ENCODE data around the gene PHTF1.

Gene PHTF1

GRCh38 chr1:113786069-113786468 is 26.8 kb upstream of the PHTF1 start:
- H3K4me1 Mint-ChIP-seq (ENCODE audit: low read depth) = peaks cover 43% of the 10 kb centered on the region
- H3K4me3 Mint-ChIP-seq = no peak overlapping the region
- H3K36me3 Mint-ChIP-seq (ENCODE audit: low read depth) = peaks cover 34% of the 10 kb centered on the region
- H3K27ac Mint-ChIP-seq = no peak overlapping the region
- no peaks in the 10 kb centered on the region for H3K27me3 Mint-ChIP-seq (ENCODE audit: low read depth)
- no peaks in the 10 kb centered on the region for H3K9me3 Mint-ChIP-seq

- Mint-ChIP-seq H3K36me3 (ENCODE audit: low read depth) (peaks cover 18% of the 10 kb centered on the region), H3K4me3 (peak overlapping the region; percentile 59), H3K9me3 (no peaks in the 10 kb centered on the region), H3K27me3 (ENCODE audit: low read depth) (no peaks in the 10 kb centered on the region), H3K27ac (peak overlapping the region; percentile 93), H3K4me1 (ENCODE audit: low read depth) (peaks cover 40% of the 10 kb centered on the region)
Measured at GRCh38 chr1:113784104-113784779, 25.0 kb upstream of the PHTF1 start.

- H3K4me1 Mint-ChIP-seq (ENCODE audit: low read depth) = peaks cover 43% of the 10 kb centered on the region
- peak overlapping the region; percentile 93 for H3K27ac Mint-ChIP-seq
- peaks cover 20% of the 10 kb centered on the region for H3K36me3 Mint-ChIP-seq (ENCODE audit: low read depth)
- peaks cover 4% of the 10 kb centered on the region for H3K9me3 Mint-ChIP-seq
- no peaks in the 10 kb centered on the region for H3K27me3 Mint-ChIP-seq (ENCODE audit: low read depth)
- H3K4me3 Mint-ChIP-seq = peak overlapping the region; percentile 59
Measured at GRCh38 chr1:113783254-113784103, 24.2 kb upstream of the PHTF1 start.

GRCh38 chr1:113782406-113782805 is 23.1 kb upstream of the PHTF1 start:
- Mint-ChIP-seq H3K4me3 (no peak overlapping the region), H3K27me3 (ENCODE audit: low read depth) (no peaks in the 10 kb centered on the region), H3K36me3 (ENCODE audit: low read depth) (peaks cover 17% of the 10 kb centered on the region), H3K4me1 (ENCODE audit: low read depth) (peaks cover 35% of the 10 kb centered on the region), H3K9me3 (peaks cover 5% of the 10 kb centered on the region), H3K27ac (no peak overlapping the region)

GRCh38 chr1:113780374-113781146 is 21.3 kb upstream of the PHTF1 start:
- Mint-ChIP-seq H3K4me1 (ENCODE audit: low read depth) (peaks cover 25% of the 10 kb centered on the region), H3K9me3 (peaks cover 5% of the 10 kb centered on the region), H3K27me3 (ENCODE audit: low read depth) (no peaks in the 10 kb centered on the region), H3K36me3 (ENCODE audit: low read depth) (peaks cover 14% of the 10 kb centered on the region), H3K4me3 (no peak overlapping the region), H3K27ac (no peak overlapping the region)

GRCh38 chr1:113779542-113779941 is 20.3 kb upstream of the PHTF1 start:
- H3K4me3 Mint-ChIP-seq = no peak overlapping the region
- peaks cover 16% of the 10 kb centered on the region for H3K36me3 Mint-ChIP-seq (ENCODE audit: low read depth)
- no peaks in the 10 kb centered on the region for H3K27me3 Mint-ChIP-seq (ENCODE audit: low read depth)
- H3K4me1 Mint-ChIP-seq (ENCODE audit: low read depth) = peaks cover 23% of the 10 kb centered on the region
- H3K27ac Mint-ChIP-seq = no peak overlapping the region
- peaks cover 5% of the 10 kb centered on the region for H3K9me3 Mint-ChIP-seq

- Mint-ChIP-seq H3K4me3 (no peak overlapping the region), H3K27ac (no peak overlapping the region), H3K9me3 (peaks cover 5% of the 10 kb centered on the region), H3K27me3 (ENCODE audit: low read depth) (no peaks in the 10 kb centered on the region), H3K36me3 (ENCODE audit: low read depth) (peaks cover 19% of the 10 kb centered on the region), H3K4me1 (ENCODE audit: low read depth) (peaks cover 6% of the 10 kb centered on the region)
Measured at GRCh38 chr1:113777561-113777960, 18.3 kb upstream of the PHTF1 start.

- Mint-ChIP-seq H3K4me1 (ENCODE audit: low read depth) (peaks cover 23% of the 10 kb centered on the region), H3K27ac (no peak overlapping the region), H3K27me3 (ENCODE audit: low read depth) (no peaks in the 10 kb centered on the region), H3K36me3 (ENCODE audit: low read depth) (peaks cover 34% of the 10 kb centered on the region), H3K4me3 (no peak overlapping the region), H3K9me3 (no peaks in the 10 kb centered on the region)
Measured at GRCh38 chr1:113770031-113770430, 10.7 kb upstream of the PHTF1 start.

GRCh38 chr1:113769601-113769970 is 10.3 kb upstream of the PHTF1 start:
- Mint-ChIP-seq H3K4me1 (ENCODE audit: low read depth) (peaks cover 23% of the 10 kb centered on the region), H3K9me3 (no peaks in the 10 kb centered on the region), H3K27ac (no peak overlapping the region), H3K4me3 (no peak overlapping the region), H3K36me3 (ENCODE audit: low read depth) (peaks cover 34% of the 10 kb centered on the region), H3K27me3 (ENCODE audit: low read depth) (no peaks in the 10 kb centered on the region)

- no peak overlapping the region for H3K27ac Mint-ChIP-seq
- no peaks in the 10 kb centered on the region for H3K9me3 Mint-ChIP-seq
- H3K4me3 Mint-ChIP-seq = no peak overlapping the region
- H3K27me3 Mint-ChIP-seq (ENCODE audit: low read depth) = no peaks in the 10 kb centered on the region
- peaks cover 35% of the 10 kb centered on the region for H3K36me3 Mint-ChIP-seq (ENCODE audit: low read depth)
- peaks cover 24% of the 10 kb centered on the region for H3K4me1 Mint-ChIP-seq (ENCODE audit: low read depth)
Measured at GRCh38 chr1:113768916-113769600, 9.8 kb upstream of the PHTF1 start.

GRCh38 chr1:113765306-113766230 is 6.3 kb upstream of the PHTF1 start:
- Mint-ChIP-seq H3K36me3 (ENCODE audit: low read depth) (peaks cover 40% of the 10 kb centered on the region), H3K27ac (no peak overlapping the region), H3K4me1 (ENCODE audit: low read depth) (peaks cover 25% of the 10 kb centered on the region)

GRCh38 chr1:113763661-113764060 is 4.4 kb upstream of the PHTF1 start:
- peaks cover 16% of the 10 kb centered on the region for H3K4me1 Mint-ChIP-seq (ENCODE audit: low read depth)
- H3K27me3 Mint-ChIP-seq (ENCODE audit: low read depth) = no peaks in the 10 kb centered on the region
- H3K27ac Mint-ChIP-seq = no peak overlapping the region
- H3K36me3 Mint-ChIP-seq (ENCODE audit: low read depth) = peaks cover 39% of the 10 kb centered on the region
- no peaks in the 10 kb centered on the region for H3K9me3 Mint-ChIP-seq
- H3K4me3 Mint-ChIP-seq = no peak overlapping the region

More at GRCh38 chr1:113765306-113766230, 6.3 kb upstream of the PHTF1 start:
- Mint-ChIP-seq H3K27me3 (ENCODE audit: low read depth) (no peaks in the 10 kb centered on the region), H3K4me3 (no peak overlapping the region), H3K9me3 (no peaks in the 10 kb centered on the region)

- Mint-ChIP-seq H3K36me3 (ENCODE audit: low read depth) (peaks cover 31% of the 10 kb centered on the region), H3K4me1 (ENCODE audit: low read depth) (peaks cover 22% of the 10 kb centered on the region), H3K27ac (no peak overlapping the region), H3K27me3 (ENCODE audit: low read depth) (no peaks in the 10 kb centered on the region), H3K4me3 (no peak overlapping the region), H3K9me3 (no peaks in the 10 kb centered on the region)
Measured at GRCh38 chr1:113761937-113762336, 2.7 kb upstream of the PHTF1 start.
